Karpas-422 (cell line): ENCODE results near the gene ABTB1. TPM values are rescaled to one million over a fixed set of nuclear protein-coding genes. Genes with fewer than 3 reads are reported as not detected.

Source experiments
- DNase-seq: peaks from one replicate; pipeline ENCODE4 v3.0.0-alpha.2; 2015
- H2AFZ ChIP-seq: fragments of 200-600 bp; sonication (generic); 2 replicates; pipeline ENCODE4 v1.6.1; 2014; ENCODE audit warnings: antibody characterized with exemption, low read length, mixed read lengths
- H3K27ac ChIP-seq: fragments of 200-600 bp; sonication (generic); 2 replicates; pipeline ENCODE4 v1.5.1; 2014; ENCODE audit warnings: mild to moderate bottlenecking, low read length, moderate library complexity
- H3K27me3 ChIP-seq: fragments of 200-600 bp; sonication (generic); 2 replicates; pipeline ENCODE4 v1.6.1; 2014; ENCODE audit warnings: low read length, mixed read lengths
- H3K36me3 ChIP-seq: fragments of 200-600 bp; sonication (generic); 2 replicates; pipeline ENCODE4 v1.6.1; 2014; ENCODE audit warnings: low read length, mixed read lengths; ENCODE audit not compliant: insufficient read depth
- H3K4me1 ChIP-seq: fragments of 200-600 bp; sonication (generic); 2 replicates; pipeline ENCODE4 v1.6.1; 2014; ENCODE audit warnings: mild to moderate bottlenecking, low read length, mixed read lengths
- H3K4me2 ChIP-seq: fragments of 200-600 bp; sonication (generic); 2 replicates; pipeline ENCODE4 v1.6.1; 2014; ENCODE audit warnings: low read length, low read depth, mild to moderate bottlenecking; ENCODE audit not compliant: poor library complexity, severe bottlenecking
- H3K4me3 ChIP-seq: fragments of 200-600 bp; sonication (generic); 2 replicates; pipeline ENCODE4 v1.5.1; 2014; ENCODE audit warnings: mild to moderate bottlenecking, antibody characterized with exemption, low read length, mixed read lengths
- H3K79me2 ChIP-seq: fragments of 200-600 bp; sonication (generic); 2 replicates; pipeline ENCODE4 v1.6.1; 2014; ENCODE audit warnings: mild to moderate bottlenecking, low read length, mixed read lengths
- H3K9ac ChIP-seq: fragments of 200-600 bp; sonication (generic); 2 replicates; pipeline ENCODE4 v1.6.0; 2014; ENCODE audit warnings: low read length
- H3K9me2 ChIP-seq: fragments of 200-600 bp; sonication (generic), shearing (Covaris generic); replicated peaks from 2 replicates; pipeline ENCODE4 v1.6.0; 2014; ENCODE audit warnings: mild to moderate bottlenecking, low read length, moderate library complexity; ENCODE audit not compliant: insufficient read depth
- H3K9me3 ChIP-seq: fragments of 300-700, 200-600 bp; sonication (generic); 2 replicates; pipeline ENCODE4 v1.6.1; 2014; ENCODE audit warnings: low read length, mixed read lengths
- H4K20me1 ChIP-seq: fragments of 200-600 bp; sonication (generic); 2 replicates; pipeline ENCODE4 v1.6.1; 2014; ENCODE audit warnings: mild to moderate bottlenecking, antibody characterized with exemption, low read length, low read depth; ENCODE audit not compliant: insufficient read depth
- total RNA-seq: library from RNA; depleted of rRNA; stranded (reverse); fragments of >200 nt; shearing (Covaris generic); gene quantifications from 2 replicates; pipeline ENCODE4 v1.2.3, GENCODE V29; 2014; ENCODE audit warnings: low replicate concordance; rRNA removed

The ABTB1 gene
- 20.1 and 25.5 TPM in 2 replicates for total RNA-seq

DNA sequence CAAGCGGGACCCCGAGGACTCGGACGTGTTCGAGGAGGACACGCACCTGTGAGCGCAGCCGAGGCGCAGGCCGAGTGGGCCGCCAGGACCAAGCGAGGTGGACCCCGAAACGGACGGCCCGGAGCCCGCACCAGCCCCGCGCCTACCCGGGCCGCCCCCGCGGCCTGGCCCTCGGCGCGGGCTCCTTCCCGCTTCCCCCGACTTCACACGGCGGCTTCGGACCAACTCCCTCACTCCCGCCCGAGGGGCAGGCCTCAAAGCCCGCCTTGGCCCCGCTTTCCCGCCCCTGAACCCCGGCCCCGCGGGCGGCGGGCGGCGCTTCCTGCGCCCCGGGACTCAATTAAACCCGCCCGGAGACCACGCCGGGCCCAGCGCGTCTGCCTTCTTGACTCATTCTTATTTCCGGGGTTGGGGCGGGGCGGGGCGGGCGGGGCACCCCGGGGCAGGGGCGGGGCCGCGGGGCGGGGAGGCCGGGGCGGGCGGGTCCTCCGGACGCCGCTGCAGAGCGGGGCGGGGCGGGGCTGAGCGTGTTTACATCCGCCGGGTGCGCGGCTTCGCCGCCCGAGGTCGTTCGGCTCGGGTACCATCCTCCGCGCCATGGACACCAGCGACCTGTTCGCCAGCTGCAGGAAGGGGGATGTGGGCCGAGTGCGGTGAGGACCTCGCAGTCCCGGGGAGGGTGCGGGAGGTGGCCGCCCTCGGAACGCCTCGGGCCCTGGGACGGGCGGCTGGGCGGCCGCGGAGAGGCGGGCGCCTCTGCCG is at the start of gene ABTB1:
TSS of gene ABTB1 (plus strand) at position 524 of the 762 bp plus-strand sequence. CDS start at position 598, 74 bp downstream.
- H3K9me2 ChIP-seq: no peaks in the 10 kb centered on the region
- H4K20me1 ChIP-seq: no peaks in the 10 kb centered on the region
- H3K4me1 ChIP-seq: peaks cover 27% of the 10 kb centered on the region
- peak within 1 kb of the TSS; percentile 97 for H3K4me2 ChIP-seq
- H3K9ac ChIP-seq: peak within 1 kb of the TSS; percentile 95
- H3K9me3 ChIP-seq: no peaks in the 10 kb centered on the region
- H3K79me2 ChIP-seq: peaks cover 9% of the 10 kb centered on the region
- DNase-seq: peak; percentile 94
- peak within 1 kb of the TSS; percentile 91 for H3K4me3 ChIP-seq
- H3K36me3 ChIP-seq: no peaks in the 10 kb centered on the region
- H3K27me3 ChIP-seq: no peaks in the 10 kb centered on the region
- H2AFZ ChIP-seq: peak within 1 kb of the TSS; percentile 34; the same call in 1 of the 2 replicates
- peak within 1 kb of the TSS; percentile 75 for H3K27ac ChIP-seq

- Histone ChIP-seq H2AFZ (no peak overlapping the region), H3K9me2 (no peaks in the 10 kb centered on the region), H3K27ac (no peak overlapping the region), H3K36me3 (peaks cover 18% of the 10 kb centered on the region), H3K79me2 (no peaks in the 10 kb centered on the region), H4K20me1 (no peaks in the 10 kb centered on the region), H3K4me1 (peaks cover 14% of the 10 kb centered on the region), H3K4me3 (no peak overlapping the region), H3K9me3 (no peaks in the 10 kb centered on the region), H3K9ac (no peak overlapping the region), H3K4me2 (no peak overlapping the region), H3K27me3 (no peaks in the 10 kb centered on the region)
- no peak for DNase-seq
Observed at GRCh38 chr3:127624063-127624462, 48.7 kb upstream of the ABTB1 start.

- Histone ChIP-seq H3K36me3 (peaks cover 9% of the 10 kb centered on the region), H3K4me3 (no peak overlapping the region), H3K4me2 (peak overlapping the region; percentile 37), H3K9ac (no peak overlapping the region), H4K20me1 (no peaks in the 10 kb centered on the region), H3K79me2 (peaks cover 14% of the 10 kb centered on the region), H3K4me1 (peaks cover 26% of the 10 kb centered on the region), H3K27me3 (no peaks in the 10 kb centered on the region), H3K9me2 (no peaks in the 10 kb centered on the region), H3K27ac (no peak overlapping the region), H3K9me3 (no peaks in the 10 kb centered on the region), H2AFZ (no peak overlapping the region)
- DNase-seq: no peak
Observed at GRCh38 chr3:127625821-127626220, 46.9 kb upstream of the ABTB1 start.

DNA sequence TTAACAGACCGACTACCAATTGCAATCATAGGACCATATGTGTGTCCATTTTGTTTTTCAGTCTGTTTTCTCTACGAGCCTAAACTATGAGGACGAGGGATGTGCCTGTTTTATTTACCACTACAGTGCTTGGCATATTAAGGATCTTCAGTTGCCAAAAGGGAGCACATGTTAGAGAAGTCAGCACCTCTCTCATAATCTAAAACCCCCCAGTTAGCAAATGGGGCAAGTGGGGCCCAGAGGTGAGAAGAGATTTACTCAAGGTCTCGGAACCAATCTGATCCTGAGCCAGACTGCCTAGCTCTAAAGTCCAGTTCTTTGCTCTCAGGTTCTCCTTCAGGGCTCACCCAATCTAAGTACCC is 44.3 kb upstream of the ABTB1 start:
- H3K36me3 ChIP-seq: no peaks in the 10 kb centered on the region
- H4K20me1 ChIP-seq: no peaks in the 10 kb centered on the region
- no peak overlapping the region for H3K4me3 ChIP-seq
- no peak overlapping the region for H3K27ac ChIP-seq
- H3K9ac ChIP-seq: no peak overlapping the region
- peaks cover 52% of the 10 kb centered on the region for H3K4me1 ChIP-seq
- H3K4me2 ChIP-seq: no peak overlapping the region
- H3K9me3 ChIP-seq: no peaks in the 10 kb centered on the region
- no peak overlapping the region for H2AFZ ChIP-seq
- H3K9me2 ChIP-seq: no peaks in the 10 kb centered on the region
- no peak for DNase-seq
- no peaks in the 10 kb centered on the region for H3K27me3 ChIP-seq
- H3K79me2 ChIP-seq: peaks cover 40% of the 10 kb centered on the region

DNA sequence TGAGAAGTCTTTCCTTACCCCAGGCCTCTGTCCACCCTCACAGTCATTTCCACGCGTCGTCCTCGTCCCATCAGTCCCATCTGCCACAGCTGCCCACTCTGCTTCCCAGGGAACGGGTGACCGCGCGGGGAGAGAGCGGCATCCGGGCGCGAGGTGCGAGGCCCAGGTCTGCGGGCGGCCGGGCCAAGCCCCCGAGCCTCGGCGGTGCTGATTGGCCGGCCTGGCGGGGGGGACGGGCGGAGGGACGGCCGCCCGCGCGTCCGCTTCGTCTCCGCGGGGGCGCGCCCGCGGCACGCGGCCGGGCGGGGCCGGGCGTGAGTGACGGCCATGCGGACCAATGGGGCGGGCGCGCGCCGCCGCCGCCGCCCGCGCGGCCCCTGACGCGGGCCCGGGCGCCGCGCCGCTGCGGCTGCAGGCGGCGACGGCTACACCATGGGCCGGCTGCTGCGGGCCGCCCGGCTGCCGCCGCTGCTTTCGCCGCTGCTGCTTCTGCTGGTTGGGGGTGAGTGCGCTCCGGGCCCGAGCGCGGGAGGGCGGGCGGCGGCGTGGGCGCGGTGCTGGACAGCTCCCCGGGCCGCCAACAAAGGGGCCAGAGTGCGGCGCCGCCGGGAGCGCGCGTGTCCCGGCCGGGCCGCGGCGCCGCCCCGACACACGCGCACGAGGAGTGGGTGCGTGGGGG is 43.8 kb upstream of the ABTB1 start, which contains the start of gene PODXL2:
TSS of gene PODXL2 (plus strand) at position 398 of the 679 bp plus-strand sequence. CDS start at position 433, 35 bp downstream.
- no peaks in the 10 kb centered on the region for H3K9me3 ChIP-seq
- H4K20me1 ChIP-seq: no peaks in the 10 kb centered on the region
- H3K9me2 ChIP-seq: no peaks in the 10 kb centered on the region
- H3K4me1 ChIP-seq: peaks cover 54% of the 10 kb centered on the region
- no peaks in the 10 kb centered on the region for H3K27me3 ChIP-seq
- H3K27ac ChIP-seq: peak within 1 kb of the TSS; percentile 35; the same call in 1 of the 2 replicates
- peaks cover 45% of the 10 kb centered on the region for H3K79me2 ChIP-seq
- peak within 1 kb of the TSS; percentile 13; the same call in 1 of the 2 replicates for H2AFZ ChIP-seq
- H3K4me2 ChIP-seq: peak within 1 kb of the TSS; percentile 79
- peak within 1 kb of the TSS; percentile 75 for H3K4me3 ChIP-seq
- DNase-seq: peak; percentile 84
- H3K9ac ChIP-seq: peak within 1 kb of the TSS; percentile 83
- no peaks in the 10 kb centered on the region for H3K36me3 ChIP-seq

GRCh38 chr3:127629467-127630403 is 43.0 kb upstream of the ABTB1 start:
- peak; percentile 80 for DNase-seq

DNA sequence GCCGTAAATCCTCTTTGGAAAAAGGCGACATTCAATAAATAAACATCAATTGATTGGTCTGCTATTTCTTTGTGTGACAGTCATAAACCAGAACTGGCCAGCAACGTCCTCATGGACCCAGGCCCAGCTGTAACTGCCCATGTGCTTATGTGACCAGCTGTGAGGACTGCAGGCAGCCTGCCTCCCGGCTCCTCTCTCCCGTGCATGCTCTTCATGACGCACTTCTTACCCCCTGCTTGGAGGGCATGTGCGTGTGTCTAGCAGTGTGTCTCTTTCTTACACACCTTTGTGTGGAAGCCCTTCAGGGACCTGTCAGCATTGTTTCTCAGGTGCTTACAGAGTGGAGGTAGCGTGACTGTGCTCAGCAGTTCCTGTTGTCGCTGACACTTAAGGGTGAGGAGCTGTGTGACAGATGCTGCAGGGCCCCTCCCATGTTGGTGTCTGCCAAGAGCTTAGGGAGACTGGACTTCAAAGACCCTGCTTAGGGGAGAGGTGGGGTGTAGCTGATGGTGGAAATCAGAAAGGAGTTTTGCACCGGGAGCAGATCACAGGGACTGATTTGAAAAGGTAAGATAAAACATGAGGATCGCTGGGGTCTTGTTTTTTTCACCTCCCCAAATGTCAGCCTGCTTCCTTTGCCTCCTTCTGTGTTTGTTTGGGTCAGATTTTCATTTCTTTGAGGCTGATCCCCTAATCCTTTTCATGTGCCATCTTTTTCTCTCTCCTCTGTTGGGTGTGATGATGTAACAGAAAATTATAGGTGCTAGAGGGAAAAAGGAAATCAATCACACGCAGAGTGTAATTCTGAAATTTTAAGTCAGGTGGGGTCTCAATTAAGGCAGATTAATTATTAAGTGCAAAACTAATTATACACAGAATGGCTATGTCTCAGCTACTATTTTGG is 41.7 kb upstream of the ABTB1 start:
- Histone ChIP-seq H3K9me3 (no peaks in the 10 kb centered on the region), H3K4me2 (peak overlapping the region; percentile 79), H3K36me3 (no peaks in the 10 kb centered on the region), H3K27ac (no peak overlapping the region), H3K27me3 (no peaks in the 10 kb centered on the region), H3K79me2 (peaks cover 61% of the 10 kb centered on the region), H3K4me1 (peaks cover 57% of the 10 kb centered on the region), H3K4me3 (peak overlapping the region; percentile 75; the same call in 1 of the 2 replicates), H2AFZ (no peak overlapping the region), H4K20me1 (no peaks in the 10 kb centered on the region), H3K9me2 (no peaks in the 10 kb centered on the region), H3K9ac (peak overlapping the region; percentile 83)
- no peak for DNase-seq

More at GRCh38 chr3:127629467-127630403, 43.0 kb upstream of the ABTB1 start:
- Histone ChIP-seq H3K36me3 (no peaks in the 10 kb centered on the region), H3K27me3 (no peaks in the 10 kb centered on the region), H4K20me1 (no peaks in the 10 kb centered on the region), H3K9me2 (no peaks in the 10 kb centered on the region), H3K27ac (peak overlapping the region; percentile 35; the same call in 1 of the 2 replicates), H3K79me2 (peaks cover 48% of the 10 kb centered on the region), H2AFZ (peak overlapping the region; percentile 13; the same call in 1 of the 2 replicates), H3K9me3 (no peaks in the 10 kb centered on the region), H3K4me2 (peak overlapping the region; percentile 79), H3K4me3 (peak overlapping the region; percentile 75), H3K9ac (peak overlapping the region; percentile 83), H3K4me1 (peaks cover 54% of the 10 kb centered on the region)
